DOHH2 (cell line): ENCODE measurements around the gene RPS6KL1.

Source experiments
- H3F3A ChIP-seq: fragments of 200-600 bp; sonication (generic), shearing (Covaris generic); 2 replicates; pipeline ENCODE4 v1.6.0; 2016; ENCODE audit warnings: antibody characterized with exemption, mild to moderate bottlenecking; ENCODE audit not compliant: control insufficient read depth, insufficient read depth
- H3K27ac ChIP-seq: fragments of 200-600 bp; sonication (generic); 2 replicates; pipeline ENCODE4 v1.5.1; 2014; ENCODE audit warnings: low read depth, mild to moderate bottlenecking, low read length, moderate library complexity
- H3K27me3 ChIP-seq: fragments of 200-600 bp; sonication (generic); 2 replicates; pipeline ENCODE4 v1.6.1; 2014; ENCODE audit warnings: mild to moderate bottlenecking, low read length, mixed read lengths; ENCODE audit not compliant: control insufficient read depth
- H3K36me3 ChIP-seq: fragments of 200-600 bp; sonication (generic); 2 replicates; pipeline ENCODE4 v1.6.1; 2014; ENCODE audit warnings: mild to moderate bottlenecking, low read length, moderate library complexity, mixed read lengths; ENCODE audit not compliant: control insufficient read depth
- H3K4me1 ChIP-seq: fragments of 200-600 bp; sonication (generic); 2 replicates; pipeline ENCODE4 v1.6.1; 2014; ENCODE audit warnings: mild to moderate bottlenecking, low read length, mixed read lengths; ENCODE audit not compliant: control insufficient read depth
- H3K4me2 ChIP-seq: fragments of 200-600 bp; sonication (generic); 2 replicates; pipeline ENCODE4 v1.6.0; 2014; ENCODE audit warnings: mild to moderate bottlenecking, low read length, moderate library complexity
- H3K4me3 ChIP-seq: fragments of 200-600 bp; sonication (generic); 2 replicates; pipeline ENCODE4 v1.5.1; 2014; ENCODE audit warnings: mild to moderate bottlenecking, low read length, mixed read lengths
- H3K79me2 ChIP-seq: fragments of 200-600 bp; sonication (generic); 2 replicates; pipeline ENCODE4 v1.6.1; 2014; ENCODE audit warnings: mild to moderate bottlenecking, low read length, mixed read lengths; ENCODE audit not compliant: control insufficient read depth
- H3K9me2 ChIP-seq: fragments of 200-600 bp; sonication (generic); replicated peaks from 2 replicates; pipeline ENCODE4 v1.6.1; 2014; ENCODE audit warnings: mild to moderate bottlenecking, low read length, mixed read lengths; ENCODE audit not compliant: control insufficient read depth
- H3K9me3 ChIP-seq: fragments of 200-600 bp; sonication (generic); 2 replicates; pipeline ENCODE4 v1.6.1; 2014; ENCODE audit warnings: antibody characterized with exemption, low read length, mixed read lengths; ENCODE audit not compliant: control insufficient read depth, insufficient read depth
- H4K20me1 ChIP-seq: fragments of 200-600 bp; sonication (generic); 2 replicates; pipeline ENCODE4 v1.6.0; 2014; ENCODE audit warnings: low read depth, mild to moderate bottlenecking, antibody characterized with exemption, low read length, moderate library complexity; ENCODE audit not compliant: control insufficient read depth, insufficient read depth
- CTCF ChIP-seq: fragments of 200-600 bp; sonication (generic); IDR thresholded peaks from one replicate; pipeline ENCODE4 v1.5.1; 2014; ENCODE audit warnings: antibody characterized with exemption, mild to moderate bottlenecking, low read depth, low read length; ENCODE audit not compliant: poor library complexity, severe bottlenecking
- EZH2phosphoT487 ChIP-seq: fragments of 200-600 bp; sonication (generic); IDR thresholded peaks from 2 replicates; pipeline ENCODE4 v1.6.1; 2017; ENCODE audit warnings: borderline replicate concordance, mild to moderate bottlenecking, antibody characterized with exemption, low read length, moderate library complexity, mixed read lengths

RPS6KL1 gene

GRCh38 chr14:74898694-74899093, 24.4 kb downstream of the RPS6KL1 start:
- Histone ChIP-seq H3K9me3 (no peaks in the 10 kb centered on the region), H3K4me1 (peaks cover 32% of the 10 kb centered on the region), H3K27me3 (no peaks in the 10 kb centered on the region), H3K4me3 (no peak overlapping the region), H3F3A (peaks cover 11% of the 10 kb centered on the region), H3K27ac (no peak overlapping the region), H3K79me2 (peaks cover 7% of the 10 kb centered on the region; the same call in 1 of the 2 replicates), H3K36me3 (peaks cover 98% of the 10 kb centered on the region), H4K20me1 (peaks cover 5% of the 10 kb centered on the region; the same call in 1 of the 2 replicates), H3K9me2 (no peaks in the 10 kb centered on the region), H3K4me2 (no peak overlapping the region)
- TF ChIP-seq CTCF (no peak), EZH2phosphoT487 (no peak)

- peaks cover 7% of the 10 kb centered on the region; the same call in 1 of the 2 replicates for H3F3A ChIP-seq
- no peaks in the 10 kb centered on the region for H3K27me3 ChIP-seq
- no peaks in the 10 kb centered on the region for H3K9me3 ChIP-seq
- H3K4me1 ChIP-seq = peaks cover 33% of the 10 kb centered on the region
- peaks cover 10% of the 10 kb centered on the region; the same call in 1 of the 2 replicates for H4K20me1 ChIP-seq
- no peak overlapping the region for H3K4me2 ChIP-seq
- H3K36me3 ChIP-seq = peaks cover 100% of the 10 kb centered on the region
- H3K27ac ChIP-seq = no peak overlapping the region
- H3K9me2 ChIP-seq = no peaks in the 10 kb centered on the region
- no peak overlapping the region for H3K4me3 ChIP-seq
- TF ChIP-seq CTCF = no peak
- no peak for TF ChIP-seq EZH2phosphoT487
- peaks cover 13% of the 10 kb centered on the region for H3K79me2 ChIP-seq
Measured at GRCh38 chr14:74898083-74898482, 25.0 kb downstream of the RPS6KL1 start.

GRCh38 chr14:74897642-74898041, 25.4 kb downstream of the RPS6KL1 start:
- Histone ChIP-seq H3K36me3 (peaks cover 100% of the 10 kb centered on the region), H3K4me2 (no peak overlapping the region)

More at GRCh38 chr14:74897642-74898041, 25.4 kb downstream of the RPS6KL1 start:
- no peak for TF ChIP-seq CTCF
- no peak for TF ChIP-seq EZH2phosphoT487
- Histone ChIP-seq H3K4me1 (peaks cover 33% of the 10 kb centered on the region), H3K9me2 (no peaks in the 10 kb centered on the region), H3K27ac (no peak overlapping the region), H4K20me1 (peaks cover 10% of the 10 kb centered on the region; the same call in 1 of the 2 replicates), H3F3A (peaks cover 7% of the 10 kb centered on the region; the same call in 1 of the 2 replicates), H3K4me3 (no peak overlapping the region), H3K9me3 (no peaks in the 10 kb centered on the region), H3K79me2 (peaks cover 13% of the 10 kb centered on the region), H3K27me3 (no peaks in the 10 kb centered on the region)
